ENCODE data around the gene SREBF1. TPM values are rescaled to one million over a fixed set of nuclear protein-coding genes. Genes with fewer than 3 reads are reported as not detected.

The SREBF1 gene
- polyA plus RNA-seq, 1 of the 3 experiments (the other 2 are of a cell fraction): 20.4 TPM

DNA sequence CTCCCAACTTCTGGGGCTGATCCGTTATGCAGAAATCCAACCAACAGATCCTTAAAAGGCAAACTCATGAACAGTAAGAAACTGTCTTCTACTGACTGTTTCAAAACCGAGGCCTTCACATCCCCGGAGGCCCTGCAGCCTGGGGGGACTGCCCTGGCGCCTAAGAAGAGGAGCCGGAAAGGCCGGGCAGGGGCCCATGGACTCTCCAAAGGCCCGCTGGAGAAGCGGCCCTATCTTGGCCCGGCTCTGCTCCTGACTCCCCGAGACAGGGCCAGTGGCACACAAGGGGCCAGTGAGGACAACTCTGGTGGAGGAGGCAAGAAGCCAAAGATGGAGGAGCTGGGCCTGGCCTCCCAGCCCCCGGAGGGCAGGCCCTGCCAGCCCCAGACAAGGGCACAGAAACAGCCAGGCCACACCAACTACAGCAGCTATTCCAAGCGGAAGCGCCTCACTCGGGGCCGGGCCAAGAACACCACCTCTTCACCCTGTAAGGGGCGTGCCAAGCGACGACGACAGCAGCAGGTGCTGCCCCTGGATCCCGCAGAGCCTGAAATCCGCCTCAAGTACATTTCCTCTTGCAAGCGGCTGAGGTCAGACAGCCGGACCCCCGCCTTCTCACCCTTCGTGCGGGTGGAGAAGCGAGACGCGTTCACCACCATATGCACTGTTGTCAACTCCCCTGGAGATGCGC, 39.5 kb downstream of the SREBF1 start:
- POLR2A ChIA-PET: no interaction called here
- H3K4me3 ChIP-seq (ENCODE audit: low read depth in 2 of 2, low read length in 1 of 2): no peak overlapping the region
- H2AFZ ChIP-seq (ENCODE audit: low read depth): no peak overlapping the region
- 93% methylated on average over 17 of the region's 30 CpGs for WGBS (ENCODE audit: low lambda C conversion rate)
- H4K20me1 ChIP-seq (ENCODE audit: insufficient read depth): peaks cover 32% of the 10 kb centered on the region
- H3K9me3 ChIP-seq: no peaks in the 10 kb centered on the region
- no peak overlapping the region for H3K4me2 ChIP-seq
- H3K9me2 ChIP-seq: no peaks in the 10 kb centered on the region
- H3K79me2 ChIP-seq (ENCODE audit: insufficient read depth): no peaks in the 10 kb centered on the region; the same call in 1 of the 2 replicates
- no peak for DNase-seq
- TF ChIP-seq MEF2A (IDR thresholded peaks at IDR 0.05; ENCODE audit: borderline replicate concordance, low read depth) (no peak), NFIC (IDR thresholded peaks at IDR 0.05; ENCODE audit: borderline replicate concordance) (no peak), GATA2 (CRISPR knock-in tag; IDR thresholded peaks at IDR 0.05) (no peak), RFX5 (IDR thresholded peaks at IDR 0.05; ENCODE audit: low read length) (no peak), JUND (IDR thresholded peaks at IDR 0.05) (no peak), RXRA (IDR thresholded peaks at IDR 0.05; ENCODE audit: borderline replicate concordance, low read depth) (no peak), RCOR1 (IDR thresholded peaks at IDR 0.05; ENCODE audit: low read length) (no peak), TEAD4 (IDR thresholded peaks at IDR 0.05; ENCODE audit: borderline replicate concordance, insufficient read depth) (no peak), EP300 (IDR thresholded peaks at IDR 0.05; ENCODE audit: borderline replicate concordance in 1 of 2, low read depth in 1 of 2, low read length in 1 of 2) (no peak), GABPA (IDR thresholded peaks at IDR 0.05; ENCODE audit: low read depth) (no peak), RAD21 (IDR thresholded peaks at IDR 0.05; ENCODE audit: low read length) (no peak), FOXJ3 (CRISPR knock-in tag; IDR thresholded peaks at IDR 0.05) (no peak)
- TF ChIP-seq, protein P1, sequence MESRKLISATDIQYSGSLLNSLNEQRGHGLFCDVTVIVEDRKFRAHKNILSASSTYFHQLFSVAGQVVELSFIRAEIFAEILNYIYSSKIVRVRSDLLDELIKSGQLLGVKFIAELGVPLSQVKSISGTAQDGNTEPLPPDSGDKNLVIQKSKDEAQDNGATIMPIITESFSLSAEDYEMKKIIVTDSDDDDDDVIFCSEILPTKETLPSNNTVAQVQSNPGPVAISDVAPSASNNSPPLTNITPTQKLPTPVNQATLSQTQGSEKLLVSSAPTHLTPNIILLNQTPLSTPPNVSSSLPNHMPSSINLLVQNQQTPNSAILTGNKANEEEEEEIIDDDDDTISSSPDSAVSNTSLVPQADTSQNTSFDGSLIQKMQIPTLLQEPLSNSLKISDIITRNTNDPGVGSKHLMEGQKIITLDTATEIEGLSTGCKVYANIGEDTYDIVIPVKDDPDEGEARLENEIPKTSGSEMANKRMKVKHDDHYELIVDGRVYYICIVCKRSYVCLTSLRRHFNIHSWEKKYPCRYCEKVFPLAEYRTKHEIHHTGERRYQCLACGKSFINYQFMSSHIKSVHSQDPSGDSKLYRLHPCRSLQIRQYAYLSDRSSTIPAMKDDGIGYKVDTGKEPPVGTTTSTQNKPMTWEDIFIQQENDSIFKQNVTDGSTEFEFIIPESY (IDR thresholded peaks at IDR 0.05; ENCODE audit: borderline replicate concordance, low read depth): no peak
- no peaks in the 10 kb centered on the region for H3F3A ChIP-seq (replicated peaks; ENCODE audit: insufficient read depth)
- H3K36me3 ChIP-seq (replicated peaks in 1 of 2; ENCODE audit: control insufficient read depth in 1 of 2, insufficient read depth in 2 of 2, low read length in 1 of 2): peaks cover 0 to 62% of the 10 kb centered on the region in 2 experiments
- no peak overlapping the region for H3K9ac ChIP-seq
- CTCF ChIA-PET: interaction anchor here (2.7 kb wide), 1 partner anchor 15 kb away, joined by 14 read pairs; no protein-coding TSS in a partner anchor
- no peaks in the 10 kb centered on the region for H3K27me3 ChIP-seq (ENCODE audit: insufficient read depth)
- H3K27ac ChIP-seq (ENCODE audit: low read depth in 2 of 2, low read length in 1 of 2): no peak overlapping the region; a peak in 1 of 4 replicates
- peaks cover 4 to 38% of the 10 kb centered on the region in 2 experiments; a peak in 2 of 4 replicates for H3K4me1 ChIP-seq (ENCODE audit: control insufficient read depth in 1 of 2, insufficient read depth in 2 of 2, low read depth in 1 of 2, low read length in 1 of 2)

DNA sequence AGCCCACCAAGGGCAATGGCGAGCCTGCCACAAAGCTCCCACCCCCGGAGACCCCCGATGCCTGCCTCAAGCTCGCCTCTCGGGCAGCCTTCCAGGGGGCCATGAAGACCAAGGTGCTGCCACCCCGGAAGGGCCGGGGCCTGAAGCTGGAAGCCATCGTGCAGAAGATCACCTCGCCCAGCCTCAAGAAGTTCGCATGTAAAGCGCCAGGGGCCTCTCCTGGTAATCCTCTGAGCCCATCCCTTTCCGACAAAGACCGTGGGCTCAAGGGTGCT, 40.1 kb downstream of the SREBF1 start:
- WGBS (ENCODE audit: low lambda C conversion rate): 100% methylated on average over 6 of the region's 13 CpGs
- no peak overlapping the region for H3K4me3 ChIP-seq (ENCODE audit: low read depth in 2 of 2, low read length in 1 of 2)
- H3K27me3 ChIP-seq (ENCODE audit: insufficient read depth): no peaks in the 10 kb centered on the region
- no peak overlapping the region for H2AFZ ChIP-seq (ENCODE audit: low read depth)
- no peak overlapping the region for H3K4me2 ChIP-seq
- H4K20me1 ChIP-seq (ENCODE audit: insufficient read depth): peaks cover 37% of the 10 kb centered on the region
- no peak overlapping the region for H3K9ac ChIP-seq
- ChIA-PET CTCF (interaction anchor here (2.7 kb wide), 1 partner anchor 16 kb away, joined by 14 read pairs; no protein-coding TSS in a partner anchor), POLR2A (no interaction called here)
- peaks cover 0 to 58% of the 10 kb centered on the region in 2 experiments for H3K36me3 ChIP-seq (replicated peaks in 1 of 2; ENCODE audit: control insufficient read depth in 1 of 2, insufficient read depth in 2 of 2, low read length in 1 of 2)
- H3K9me3 ChIP-seq: no peaks in the 10 kb centered on the region
- H3F3A ChIP-seq (replicated peaks; ENCODE audit: insufficient read depth): no peaks in the 10 kb centered on the region
- H3K4me1 ChIP-seq (ENCODE audit: control insufficient read depth in 1 of 2, insufficient read depth in 2 of 2, low read depth in 1 of 2, low read length in 1 of 2): peaks cover 10 to 43% of the 10 kb centered on the region in 2 experiments; a peak in 2 of 4 replicates
- no peaks in the 10 kb centered on the region; the same call in 1 of the 2 replicates for H3K79me2 ChIP-seq (ENCODE audit: insufficient read depth)
- H3K9me2 ChIP-seq: no peaks in the 10 kb centered on the region
- DNase-seq: no peak
- no peak overlapping the region; a peak in 1 of 4 replicates for H3K27ac ChIP-seq (ENCODE audit: low read depth in 2 of 2, low read length in 1 of 2)
- no peak for TF ChIP-seq FOXJ3 (CRISPR knock-in tag; IDR thresholded peaks at IDR 0.05)
- no peak for TF ChIP-seq POLR2AphosphoS5 (IDR thresholded peaks at IDR 0.05; ENCODE audit: low read depth, low read length)
- no peak for TF ChIP-seq CHD2 (IDR thresholded peaks at IDR 0.05; ENCODE audit: low read length, partially characterized antibody)
- TF ChIP-seq SMC3 (IDR thresholded peaks at IDR 0.05; ENCODE audit: low read depth, low read length): no peak
- no peak for TF ChIP-seq NRF1 (IDR thresholded peaks at IDR 0.05; ENCODE audit: low read depth, low read length)
- TF ChIP-seq, protein P1 (IDR thresholded peaks at IDR 0.05; ENCODE audit: borderline replicate concordance, low read depth): no peak
- TF ChIP-seq, protein P2, sequence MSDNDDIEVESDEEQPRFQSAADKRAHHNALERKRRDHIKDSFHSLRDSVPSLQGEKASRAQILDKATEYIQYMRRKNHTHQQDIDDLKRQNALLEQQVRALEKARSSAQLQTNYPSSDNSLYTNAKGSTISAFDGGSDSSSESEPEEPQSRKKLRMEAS (IDR thresholded peaks at IDR 0.05; ENCODE audit: low read depth): no peak
- TF ChIP-seq MEF2A (IDR thresholded peaks at IDR 0.05; ENCODE audit: borderline replicate concordance, low read depth): no peak
- TF ChIP-seq TCF12 (IDR thresholded peaks at IDR 0.05): no peak
- no peak for TF ChIP-seq YY1 (IDR thresholded peaks at IDR 0.05; ENCODE audit: low read depth)
- TF ChIP-seq RXRA (IDR thresholded peaks at IDR 0.05; ENCODE audit: borderline replicate concordance, low read depth): no peak
- no peak for TF ChIP-seq GABPA (IDR thresholded peaks at IDR 0.05; ENCODE audit: low read depth)
- no peak for TF ChIP-seq FOXM1 (IDR thresholded peaks at IDR 0.05; ENCODE audit: low read depth)
- TF ChIP-seq MXI1 (IDR thresholded peaks at IDR 0.05; ENCODE audit: low read depth, low read length): no peak
- TF ChIP-seq, protein P3, sequence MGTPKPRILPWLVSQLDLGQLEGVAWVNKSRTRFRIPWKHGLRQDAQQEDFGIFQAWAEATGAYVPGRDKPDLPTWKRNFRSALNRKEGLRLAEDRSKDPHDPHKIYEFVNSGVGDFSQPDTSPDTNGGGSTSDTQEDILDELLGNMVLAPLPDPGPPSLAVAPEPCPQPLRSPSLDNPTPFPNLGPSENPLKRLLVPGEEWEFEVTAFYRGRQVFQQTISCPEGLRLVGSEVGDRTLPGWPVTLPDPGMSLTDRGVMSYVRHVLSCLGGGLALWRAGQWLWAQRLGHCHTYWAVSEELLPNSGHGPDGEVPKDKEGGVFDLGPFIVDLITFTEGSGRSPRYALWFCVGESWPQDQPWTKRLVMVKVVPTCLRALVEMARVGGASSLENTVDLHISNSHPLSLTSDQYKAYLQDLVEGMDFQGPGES (IDR thresholded peaks at IDR 0.05; ENCODE audit: low read depth, low read length): no peak
- TF ChIP-seq EP300 (IDR thresholded peaks at IDR 0.05; ENCODE audit: borderline replicate concordance in 1 of 2, low read depth in 1 of 2, low read length in 1 of 2): no peak
